G401.6 (cell line): Measurements from ENCODE around the gene S100A14.
A peak's percentile ranks its signal among the peaks of the same experiment; 100 is the strongest.
"Not testable (repeated sequence)": the region's sequence is repeated elsewhere in the genome, so short reads cannot be mapped to it uniquely, and the experiment has no call there.

Source experiments
- FAIRE-seq: peaks from 2 replicates; lab custom pipeline; 2012; peaks lifted over from hg19 to GRCh38; lab: Jason Lieb, UNC

The S100A14 gene

DNA sequence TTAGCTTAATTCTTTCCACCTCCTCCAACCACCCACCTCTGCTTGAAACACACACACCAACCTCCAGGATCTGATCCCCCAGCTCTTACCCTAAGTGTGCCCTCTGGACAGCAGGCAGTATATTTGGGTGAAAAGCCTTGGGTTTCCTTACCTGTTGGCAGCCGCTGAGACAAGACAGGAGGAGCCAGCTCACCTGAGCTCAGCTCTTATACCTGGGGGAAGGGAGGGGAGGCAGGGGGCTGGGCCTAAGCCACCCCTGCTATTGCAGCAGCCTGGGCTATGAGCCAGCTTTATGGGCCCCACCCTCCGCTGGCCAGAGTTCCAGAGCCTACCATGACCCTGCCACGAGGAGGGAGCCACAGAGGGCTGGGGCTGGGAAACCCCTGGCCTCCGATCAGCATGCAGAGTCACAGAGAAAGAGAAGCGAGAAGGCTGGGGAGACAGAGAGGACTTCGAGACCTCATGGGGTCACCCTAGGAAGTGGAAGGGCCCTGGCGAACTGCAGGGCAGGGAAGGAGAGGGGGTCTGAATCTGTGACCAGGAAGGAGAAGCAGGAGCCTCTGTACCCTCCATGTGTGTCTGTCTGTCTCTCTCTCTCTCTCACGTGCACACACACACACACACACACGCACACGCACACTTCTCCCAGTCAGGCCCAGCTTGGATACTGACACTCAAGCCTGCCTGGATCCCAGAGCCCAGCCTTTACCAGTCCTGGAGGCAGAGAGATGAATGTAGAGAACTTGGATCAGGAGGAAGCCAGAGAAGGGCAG, at the start of gene S100A14:
Gene S100A14, minus strand, starts transcription at position 182 of the 773 bp plus-strand sequence. CDS start 467 bp downstream, outside the sequence.
- FAIRE-seq = no peak

DNA sequence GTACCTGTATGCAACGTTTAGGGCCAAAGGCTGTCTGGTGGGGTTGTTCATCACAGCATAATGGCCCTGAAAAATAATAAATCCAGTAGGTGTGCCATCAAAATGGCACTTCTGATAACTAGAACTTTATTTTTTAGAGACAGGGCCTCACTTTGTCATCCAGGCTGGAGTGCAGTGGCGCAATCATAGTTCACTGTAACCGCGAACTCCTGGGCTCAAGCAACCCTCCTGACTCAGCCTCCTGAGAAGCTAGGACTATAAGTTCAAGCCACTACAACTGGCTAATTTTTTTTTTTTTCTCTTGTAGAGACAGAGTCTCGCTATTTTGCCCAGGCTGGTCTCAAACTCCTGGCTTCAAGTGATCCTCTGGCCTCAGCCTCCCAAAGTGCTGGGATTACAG, 47.1 kb upstream of the S100A14 start:
- no peak for FAIRE-seq

DNA sequence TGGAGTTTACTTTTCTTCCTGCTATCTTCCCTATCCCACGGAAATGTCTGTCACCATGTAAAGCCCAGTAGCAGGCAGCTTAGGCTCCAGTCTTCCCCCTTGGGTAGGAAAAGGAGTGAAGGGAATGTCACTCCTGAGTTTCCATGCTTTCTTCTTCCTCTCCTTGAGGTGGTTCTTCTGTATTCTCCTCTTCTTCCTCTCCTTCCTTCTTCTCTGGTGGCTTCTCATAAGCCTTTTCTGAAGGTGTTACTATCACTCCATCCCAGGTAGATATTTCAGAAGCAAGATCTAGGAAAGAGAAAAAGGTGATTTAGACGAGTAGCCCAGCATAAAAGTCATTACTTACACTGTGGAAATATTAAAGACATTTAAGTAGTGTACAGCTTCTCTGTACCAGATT, 46.1 kb upstream of the S100A14 start:
- no peak for FAIRE-seq

DNA sequence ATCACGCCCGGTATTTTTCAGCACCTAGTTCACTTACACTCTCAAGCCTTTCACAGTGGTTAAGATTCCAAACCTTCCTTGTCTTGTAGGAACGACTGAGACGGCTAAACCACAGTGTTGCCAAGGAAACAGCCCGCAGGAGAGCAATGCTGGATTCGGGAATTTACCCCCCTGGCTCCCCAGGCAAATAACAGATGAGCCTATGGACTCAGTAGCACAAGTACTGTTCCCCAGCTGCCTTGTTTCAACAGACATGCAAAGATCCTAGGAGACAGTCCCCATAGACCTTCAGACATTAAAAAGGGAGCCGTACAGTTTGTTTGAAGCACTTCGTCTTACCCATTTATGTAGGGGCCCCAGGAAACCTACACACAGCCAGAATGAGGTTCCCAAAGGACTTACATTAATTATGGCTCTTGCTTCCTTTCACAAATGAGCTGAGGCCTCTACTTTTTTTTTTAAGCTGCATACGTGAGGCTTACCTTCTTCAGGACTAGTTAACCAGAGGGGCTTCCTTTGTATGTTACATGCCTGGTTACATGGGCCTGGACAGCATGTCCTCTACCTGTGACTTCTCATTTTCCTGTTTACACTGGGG, 45.1 kb upstream of the S100A14 start:
- peak; percentile 84 for FAIRE-seq

DNA sequence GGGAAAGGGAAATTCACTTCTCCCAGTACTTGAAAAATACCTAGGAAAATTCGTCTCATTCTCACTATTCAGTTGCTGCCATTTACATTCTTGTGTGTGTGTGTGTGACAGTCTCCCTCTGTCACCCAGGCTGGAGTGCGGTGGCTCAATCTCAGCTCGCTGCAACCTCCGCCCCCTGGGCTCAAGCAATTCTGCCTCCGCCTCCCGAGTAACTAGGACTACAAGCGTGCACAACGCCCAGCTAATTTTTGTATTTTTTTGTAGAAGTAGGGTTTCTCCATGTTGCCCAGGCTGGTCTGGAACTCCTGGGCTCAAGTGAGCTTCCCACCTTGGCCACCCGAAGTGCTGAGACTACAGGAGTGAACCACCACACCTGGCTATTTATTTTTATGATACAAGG, 43.5 kb upstream of the S100A14 start:
- FAIRE-seq = no peak

DNA sequence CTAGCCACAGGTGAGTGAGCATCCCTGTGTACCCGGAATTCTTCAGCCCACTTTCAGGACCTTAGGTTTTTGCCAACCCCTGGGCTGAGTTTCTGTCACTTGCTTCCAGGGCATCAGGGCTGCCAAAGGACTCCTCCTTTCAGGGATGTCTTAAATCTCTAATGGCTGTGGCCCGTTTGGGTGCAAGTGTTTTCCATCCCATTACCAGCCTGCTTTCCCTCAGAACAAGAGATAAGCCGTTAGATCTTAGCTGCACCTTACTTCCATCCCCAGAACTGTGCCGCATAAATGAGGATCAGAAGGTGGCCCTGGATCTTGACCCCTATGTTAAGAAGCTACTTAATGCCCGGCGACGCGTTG, 43.0 kb upstream of the S100A14 start:
- FAIRE-seq = no peak

DNA sequence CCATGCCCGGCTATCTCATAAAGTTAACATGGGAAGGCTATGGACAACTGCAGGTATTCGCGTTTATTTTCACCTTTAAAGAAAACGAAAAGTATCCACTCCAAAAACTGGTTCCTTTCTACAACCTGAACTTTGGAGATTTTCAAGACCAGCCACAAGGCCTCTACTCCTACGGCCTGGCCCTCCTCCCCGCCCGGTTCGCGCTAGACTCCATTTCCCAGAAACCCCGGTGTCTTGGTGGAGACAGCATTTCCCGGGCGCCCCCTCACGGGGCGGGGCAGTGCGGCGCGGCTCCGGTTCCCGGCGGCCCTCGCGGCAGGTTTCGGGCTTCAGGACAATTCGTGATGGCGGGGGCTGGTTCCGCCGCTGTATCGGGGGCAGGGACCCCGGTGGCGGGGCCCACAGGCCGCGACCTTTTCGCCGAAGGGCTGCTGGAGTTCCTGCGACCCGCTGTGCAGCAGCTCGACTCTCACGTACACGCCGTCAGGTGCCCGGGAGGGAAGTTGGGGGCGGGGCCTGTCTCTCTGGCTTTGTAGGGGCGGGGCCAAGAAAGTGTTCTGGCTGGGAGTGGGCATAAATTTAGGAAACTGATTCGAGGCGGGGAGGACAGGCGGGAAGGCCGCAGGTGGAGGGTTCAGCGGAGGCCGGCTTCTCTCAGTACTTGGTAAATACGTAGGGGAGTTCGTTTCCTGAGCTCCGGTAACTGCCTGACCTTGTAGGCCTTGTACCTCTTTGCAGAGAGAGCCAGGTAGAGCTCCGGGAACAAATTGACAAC, 42.5 kb upstream of the S100A14 start, which contains the start of gene SNAPIN:
Gene SNAPIN, plus strand, starts transcription at position 304 of the 775 bp plus-strand sequence. Its CDS starts 41 bp downstream, at position 345.
- peak; percentile 69 for FAIRE-seq

DNA sequence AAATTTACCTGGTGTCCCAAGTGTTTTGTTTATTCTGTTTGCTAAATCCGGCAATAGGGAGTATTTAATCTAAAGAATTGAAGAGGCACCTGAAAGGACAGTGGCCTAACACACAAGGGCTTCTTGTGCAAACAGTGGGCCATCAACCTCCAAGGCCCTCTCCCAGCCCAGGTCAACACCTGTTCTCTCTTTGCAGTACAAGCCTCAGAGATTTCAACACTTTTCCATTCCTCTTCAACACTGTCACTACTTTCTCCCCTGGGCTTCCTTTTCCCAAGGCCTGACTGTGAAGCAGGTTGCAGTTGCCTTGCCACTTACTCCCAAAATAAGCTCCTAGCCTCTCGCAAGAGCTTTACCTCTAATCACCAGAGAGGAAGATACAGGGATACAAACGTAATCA, 39.2 kb upstream of the S100A14 start:
- FAIRE-seq = no peak

DNA sequence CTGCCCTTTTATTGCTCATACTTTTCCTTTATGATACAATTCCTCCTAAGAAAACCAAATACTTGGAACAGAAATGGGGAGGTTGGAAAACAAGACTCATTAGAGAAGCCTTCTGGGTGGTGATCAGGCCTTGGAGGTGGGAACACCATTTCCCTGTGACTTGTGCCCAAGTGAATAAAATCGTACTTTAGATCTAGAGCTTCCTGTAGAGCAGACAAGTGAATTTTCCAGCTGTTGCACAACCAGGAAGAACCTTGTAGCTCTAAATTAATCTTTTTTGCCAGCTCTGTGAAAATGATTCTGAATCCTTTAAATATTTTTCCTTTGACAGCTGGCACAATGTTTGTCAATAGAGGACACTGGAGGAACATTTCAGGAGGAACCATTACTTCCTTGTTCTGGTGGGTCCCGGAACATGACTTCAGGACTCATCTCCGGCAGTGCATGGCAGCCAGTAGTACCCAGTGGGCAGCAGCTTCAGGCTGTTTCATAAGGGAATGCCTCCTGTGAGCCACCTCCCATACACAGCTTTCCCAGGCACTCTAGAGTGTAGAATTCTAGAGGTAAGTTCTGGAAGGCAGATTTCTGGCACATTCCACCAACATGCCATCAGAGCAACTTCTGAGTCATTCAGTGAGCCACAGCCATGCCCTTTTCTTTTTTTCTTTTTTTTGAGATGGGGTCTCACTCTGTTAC, 36.8 kb upstream of the S100A14 start:
- FAIRE-seq = no peak

DNA sequence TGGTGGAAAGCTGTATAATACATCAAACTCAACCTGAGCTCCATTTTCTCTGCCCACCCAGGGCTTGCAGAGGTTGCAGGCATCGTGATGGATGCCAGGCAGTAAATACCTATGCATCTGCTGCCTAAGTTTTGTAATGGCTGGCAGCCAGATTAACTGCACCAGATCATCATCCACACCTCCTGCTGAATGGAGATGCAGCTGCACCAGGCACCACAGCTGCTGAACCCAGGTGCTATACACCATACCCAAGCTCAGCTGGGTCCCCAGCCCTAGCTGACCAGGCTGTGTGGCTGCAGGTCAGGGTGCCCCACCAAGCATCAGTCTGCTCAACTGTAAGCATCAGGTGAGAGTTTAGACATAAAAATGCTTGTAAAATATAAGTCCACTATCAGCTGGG, 35.6 kb upstream of the S100A14 start:
- no peak for FAIRE-seq

DNA sequence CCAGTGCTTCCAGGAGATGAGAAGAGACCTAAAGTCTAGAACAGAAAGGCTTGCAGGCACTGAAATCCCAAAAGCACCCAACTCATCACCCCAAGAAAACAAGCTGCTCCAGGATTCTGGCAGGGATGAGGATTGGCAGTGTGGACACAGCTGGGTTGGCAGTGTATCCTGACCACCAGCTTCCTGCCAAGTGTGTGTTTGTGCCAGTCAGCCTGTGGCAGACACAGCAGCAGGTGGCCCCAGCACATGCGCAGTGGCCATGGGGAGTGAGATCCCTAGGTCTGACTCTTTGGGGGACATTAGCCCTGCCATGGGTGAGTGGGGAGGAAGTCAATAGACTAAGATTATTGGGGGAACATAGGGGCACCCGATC, 33.7 kb upstream of the S100A14 start:
- no peak for FAIRE-seq

DNA sequence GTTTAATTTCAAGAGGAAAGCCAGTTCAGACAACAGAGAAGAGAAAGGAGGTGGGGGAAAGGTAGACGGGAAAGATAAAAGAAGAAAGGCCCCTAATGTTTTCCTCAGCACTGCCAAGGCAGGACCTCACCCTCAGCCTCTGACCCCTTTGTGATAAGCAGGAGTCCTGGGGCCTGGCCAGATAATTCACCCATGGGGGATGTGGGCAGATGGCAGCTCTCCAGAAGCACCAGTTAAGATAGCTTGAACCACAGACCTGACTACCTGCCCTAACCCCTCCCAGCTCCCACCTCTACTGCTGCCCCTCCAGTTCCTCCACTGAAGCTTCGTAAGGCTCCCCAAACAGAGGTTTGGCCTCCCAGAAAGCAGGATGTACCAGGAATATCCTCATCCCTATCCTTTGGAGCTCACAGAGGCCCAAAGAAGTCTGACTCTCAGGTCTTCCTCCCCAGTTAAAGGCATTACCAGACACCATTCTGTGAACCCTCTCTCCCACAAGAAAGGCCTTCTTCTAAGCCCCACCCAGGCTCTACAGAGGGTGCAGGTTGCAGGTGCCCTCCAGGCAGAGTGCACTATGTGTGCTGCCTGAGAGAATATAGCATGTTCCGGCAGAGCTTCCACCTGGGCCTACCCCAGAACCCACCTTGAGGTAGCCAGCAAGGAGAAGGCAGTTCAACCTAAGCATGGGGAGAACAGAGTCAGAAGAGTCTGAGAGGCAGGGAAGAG, 33.2 kb upstream of the S100A14 start:
- no peak for FAIRE-seq

DNA sequence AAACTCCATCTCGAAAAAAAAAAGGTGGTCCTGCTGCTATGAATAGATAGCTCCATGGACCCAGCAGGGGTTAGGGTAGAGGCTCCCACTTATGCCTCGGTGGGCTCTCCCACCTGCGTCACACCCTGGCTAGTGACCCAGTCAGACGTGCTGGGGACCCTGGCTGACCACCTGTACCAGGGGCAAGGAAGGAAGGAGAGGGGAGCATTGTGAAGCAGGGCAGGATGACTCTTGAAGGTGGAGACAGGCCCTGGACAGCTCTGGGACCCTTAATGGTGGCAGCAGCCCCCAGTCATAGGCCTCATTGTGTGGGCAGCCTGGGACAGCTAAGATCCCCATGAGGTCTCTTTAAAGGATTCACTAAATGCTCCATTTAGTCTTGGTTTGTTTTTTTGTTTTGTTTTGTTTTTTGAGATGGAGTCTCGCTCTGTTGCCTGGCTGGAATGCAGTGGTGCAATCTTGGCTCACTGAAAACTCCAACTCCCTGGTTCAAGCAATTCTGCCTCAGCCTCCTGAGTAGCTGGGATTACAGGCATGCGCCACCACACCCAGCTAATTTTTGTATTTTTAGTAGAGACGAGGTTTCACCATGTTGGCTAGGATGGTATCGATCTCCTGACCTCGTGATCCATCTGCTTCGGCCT, 32.0 kb upstream of the S100A14 start:
- no peak for FAIRE-seq

DNA sequence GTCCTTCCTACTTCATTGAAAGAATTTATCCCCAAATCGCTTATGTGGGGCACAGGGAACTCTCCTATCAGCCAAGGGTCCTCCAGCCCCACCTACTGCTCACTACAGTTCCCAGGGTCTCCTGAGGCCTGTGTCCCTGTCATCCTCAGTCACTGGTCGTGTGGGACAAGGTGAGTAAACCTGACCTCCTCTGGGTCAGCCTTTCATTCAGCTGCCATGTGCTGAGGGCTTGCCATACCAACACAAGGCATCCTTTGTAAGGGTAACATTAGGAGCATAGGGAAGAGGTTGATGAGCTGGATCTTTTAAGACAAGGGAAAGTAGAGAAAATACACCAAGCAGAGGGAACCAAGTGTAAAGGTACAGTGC, 31.2 kb upstream of the S100A14 start:
- no peak for FAIRE-seq

DNA sequence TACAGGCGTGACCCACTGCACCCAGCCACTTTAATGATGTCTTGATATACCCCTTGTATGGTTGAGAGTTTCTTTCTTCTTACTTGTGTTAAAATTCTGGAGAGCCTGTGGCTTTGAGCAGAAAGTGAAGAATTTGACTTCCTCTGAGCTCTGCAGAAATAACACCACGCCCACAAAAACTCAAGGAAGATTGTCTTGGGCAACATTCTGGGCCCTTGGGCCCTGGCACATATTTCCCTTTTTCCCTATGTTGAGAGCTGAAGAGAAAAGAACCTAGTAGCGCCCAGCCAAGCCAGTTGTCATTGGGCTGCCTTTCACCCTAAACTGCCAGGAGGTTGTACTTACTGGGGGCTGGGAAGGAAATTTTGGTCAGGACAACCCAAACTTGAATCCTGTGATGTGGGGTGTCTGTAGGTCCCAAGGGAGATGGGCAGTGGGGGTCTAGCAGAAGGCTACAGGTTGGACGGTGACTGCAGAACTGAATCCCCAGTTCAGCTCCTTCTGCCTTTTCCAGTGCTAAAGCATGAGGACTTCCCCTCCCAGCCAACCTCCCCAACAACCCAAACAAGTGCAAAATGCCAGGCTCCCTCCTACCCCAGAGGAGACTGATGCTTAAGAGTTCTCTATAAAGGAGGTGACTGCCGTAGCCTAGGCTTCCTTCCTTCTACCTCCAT, 30.7 kb upstream of the S100A14 start:
- FAIRE-seq = no peak

DNA sequence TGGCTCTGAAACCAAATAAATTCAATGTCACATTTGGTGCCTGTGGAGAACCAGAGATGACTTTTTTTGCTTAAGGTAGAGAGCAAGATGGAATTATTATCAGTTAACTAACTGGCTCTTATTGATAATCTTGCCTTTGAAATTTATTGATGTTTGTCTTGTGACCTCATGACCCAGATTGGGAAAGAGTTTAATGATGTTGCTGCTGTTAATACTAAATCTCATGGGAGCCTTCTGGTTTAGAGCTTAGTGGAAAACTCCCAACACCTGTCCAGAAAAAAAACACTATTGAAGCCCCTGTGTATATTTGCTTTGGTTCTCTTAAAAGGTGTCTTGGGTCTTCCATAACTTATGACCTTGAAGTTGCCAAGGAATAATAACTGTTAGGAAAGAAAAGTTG, 27.7 kb upstream of the S100A14 start:
- no peak for FAIRE-seq

DNA sequence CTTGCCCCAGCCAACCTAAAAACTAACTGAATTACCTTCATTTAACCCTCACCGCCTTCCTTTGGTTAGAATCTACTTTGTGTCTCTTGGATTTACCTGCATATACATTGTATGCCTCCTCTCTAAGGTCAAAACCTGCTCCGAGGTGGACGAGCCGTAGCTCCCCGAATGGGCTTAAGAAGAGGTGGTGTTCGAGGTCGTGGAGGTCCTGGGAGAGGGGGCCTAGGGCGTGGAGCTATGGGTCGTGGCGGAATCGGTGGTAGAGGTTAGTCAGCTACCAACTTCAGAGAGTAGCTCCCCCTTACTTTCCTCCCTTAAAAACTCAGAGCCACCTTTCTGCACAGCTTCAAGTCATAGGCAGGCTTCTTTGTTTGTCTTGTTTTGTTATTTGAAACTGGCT, 27.0 kb upstream of the S100A14 start:
- no peak for FAIRE-seq

DNA sequence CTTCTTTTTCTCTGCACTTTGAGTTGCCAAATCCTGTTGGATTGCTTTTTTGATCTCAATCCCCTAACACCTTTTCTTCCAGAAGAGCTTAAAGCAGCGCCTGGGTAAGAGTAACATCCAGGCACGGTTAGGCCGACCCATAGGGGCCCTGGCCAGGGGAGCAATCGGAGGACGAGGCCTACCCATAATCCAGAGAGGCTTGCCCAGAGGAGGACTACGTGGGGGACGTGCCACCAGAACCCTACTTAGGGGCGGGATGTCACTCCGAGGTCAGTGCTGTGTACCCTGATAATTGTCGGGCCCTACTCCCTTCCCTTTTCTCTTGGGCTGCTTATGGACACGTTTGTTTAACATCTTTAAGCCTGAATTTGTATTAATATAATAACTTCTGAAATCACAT, 26.0 kb upstream of the S100A14 start:
- no peak for FAIRE-seq

DNA sequence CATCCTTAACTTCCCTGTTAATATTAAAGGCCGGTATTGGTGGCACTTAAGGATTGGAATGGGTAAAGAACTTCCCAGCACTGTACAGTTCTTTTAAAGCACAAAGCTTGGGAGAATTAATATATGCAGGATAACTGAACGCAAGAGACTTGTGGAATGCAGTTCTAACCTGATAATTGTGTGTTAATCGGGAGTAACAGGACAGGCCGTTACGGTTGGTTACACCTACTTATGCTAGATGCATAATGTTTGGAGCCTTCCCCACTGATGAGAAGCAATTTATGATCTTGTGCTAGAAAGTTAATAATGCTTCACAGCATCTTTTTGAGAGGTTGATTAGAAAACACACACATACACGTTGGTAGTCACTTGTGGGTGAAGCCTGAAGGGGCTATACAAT, 24.7 kb upstream of the S100A14 start:
- FAIRE-seq = no peak

DNA sequence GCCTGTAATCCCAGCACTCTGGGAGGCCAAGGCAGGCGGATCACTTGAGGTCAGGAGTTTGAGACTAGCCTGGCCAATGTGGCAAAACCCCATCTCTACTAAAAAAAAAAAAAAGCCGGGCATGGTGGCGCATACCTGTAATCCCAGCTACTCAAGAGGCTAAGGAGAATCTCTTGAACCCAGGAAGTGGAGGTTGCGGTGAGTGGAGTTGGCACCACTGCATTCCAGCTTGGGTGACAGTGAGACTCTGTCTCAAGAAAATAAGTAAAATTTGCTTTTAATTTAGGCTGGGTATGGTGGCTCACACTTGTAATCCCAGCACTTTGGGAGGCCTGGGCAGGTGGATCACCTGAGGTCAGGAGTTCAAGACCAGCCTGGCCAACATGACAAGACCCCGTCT, 24.1 kb upstream of the S100A14 start:
- FAIRE-seq = not testable (repeated sequence)

DNA sequence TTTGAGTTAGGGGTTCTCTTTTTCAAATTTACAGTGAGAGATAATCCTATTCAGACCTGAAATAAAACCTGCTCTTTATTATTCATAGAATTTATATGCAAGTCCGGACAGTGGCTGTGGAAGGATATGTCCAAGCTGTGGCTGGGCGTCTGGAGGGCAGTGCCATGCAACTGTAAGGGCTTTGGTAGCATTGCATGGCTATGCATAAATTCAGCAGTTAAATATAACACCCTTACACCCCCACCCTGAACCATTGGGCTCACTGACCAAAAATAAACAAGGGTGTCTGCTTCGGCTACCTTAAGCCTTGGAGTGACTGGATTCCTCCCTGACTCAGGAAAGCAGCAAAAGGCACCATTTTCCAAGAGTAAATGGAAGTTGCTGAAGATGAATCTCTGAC, 23.2 kb upstream of the S100A14 start:
- FAIRE-seq = no peak
